Activated CD8-positive, alpha-beta T cell treated with anti-CD3 and anti-CD28 coated beads, Interleukin-2, amount 10 ng/mL, durations not matched to agents 7 days and 5 days (primary cell): Measurements from ENCODE around the gene ATP1A3. TPM values are rescaled to one million over a fixed set of nuclear protein-coding genes. Genes with fewer than 3 reads are reported as not detected.

Experiments used
- ATAC-seq: fragments of 150-1000 bp; cut with Tn5 transposase; one replicate; pipeline ENCODE4 v1.10.0; 2021; ENCODE audit warnings: moderate library complexity
- CTCF ChIA-PET: fragments of 350-600 bp; sonication (Branson Sonifier 250); formaldehyde crosslinking; loops from one replicate; lab custom pipeline; 2021; ENCODE audit warnings: antibody characterized with exemption; lab: Charles Lee
- POLR2A ChIA-PET: fragments of 350-600 bp; sonication (Branson Sonifier 250); formaldehyde crosslinking; loops from one replicate; lab custom pipeline; 2021; ENCODE audit warnings: antibody characterized with exemption; lab: Charles Lee
- DNase-seq: peaks from one replicate; pipeline ENCODE4 v3.0.0-alpha.2; 2020
- H3K27ac Mint-ChIP-seq: one replicate; pipeline ENCODE4 v1.8.0; 2021; ENCODE audit warnings: mild to moderate bottlenecking, mixed read lengths
- H3K27me3 Mint-ChIP-seq: one replicate; pipeline ENCODE4 v1.8.0; 2021; ENCODE audit warnings: low read depth, mixed read lengths
- H3K36me3 Mint-ChIP-seq: one replicate; pipeline ENCODE4 v1.8.0; 2021; ENCODE audit warnings: low read depth, mixed read lengths
- H3K4me1 Mint-ChIP-seq: one replicate; pipeline ENCODE4 v1.8.0; 2021; ENCODE audit warnings: low read depth, mixed read lengths
- H3K4me3 Mint-ChIP-seq: one replicate; pipeline ENCODE4 v1.8.0; 2021; ENCODE audit warnings: mild to moderate bottlenecking, mixed read lengths
- H3K9me3 Mint-ChIP-seq: one replicate; pipeline ENCODE4 v1.8.0; 2022; ENCODE audit warnings: mixed read lengths; ENCODE audit not compliant: insufficient read depth
- total RNA-seq, 2 experiments: library from RNA; stranded (reverse); gene quantifications; one replicate each; pipeline ENCODE4 v1.2.3, GENCODE V29; 2021

Gene ATP1A3
- total RNA-seq, 2 experiments from 2014 or later = 2.3 to 3.3 TPM

DNA sequence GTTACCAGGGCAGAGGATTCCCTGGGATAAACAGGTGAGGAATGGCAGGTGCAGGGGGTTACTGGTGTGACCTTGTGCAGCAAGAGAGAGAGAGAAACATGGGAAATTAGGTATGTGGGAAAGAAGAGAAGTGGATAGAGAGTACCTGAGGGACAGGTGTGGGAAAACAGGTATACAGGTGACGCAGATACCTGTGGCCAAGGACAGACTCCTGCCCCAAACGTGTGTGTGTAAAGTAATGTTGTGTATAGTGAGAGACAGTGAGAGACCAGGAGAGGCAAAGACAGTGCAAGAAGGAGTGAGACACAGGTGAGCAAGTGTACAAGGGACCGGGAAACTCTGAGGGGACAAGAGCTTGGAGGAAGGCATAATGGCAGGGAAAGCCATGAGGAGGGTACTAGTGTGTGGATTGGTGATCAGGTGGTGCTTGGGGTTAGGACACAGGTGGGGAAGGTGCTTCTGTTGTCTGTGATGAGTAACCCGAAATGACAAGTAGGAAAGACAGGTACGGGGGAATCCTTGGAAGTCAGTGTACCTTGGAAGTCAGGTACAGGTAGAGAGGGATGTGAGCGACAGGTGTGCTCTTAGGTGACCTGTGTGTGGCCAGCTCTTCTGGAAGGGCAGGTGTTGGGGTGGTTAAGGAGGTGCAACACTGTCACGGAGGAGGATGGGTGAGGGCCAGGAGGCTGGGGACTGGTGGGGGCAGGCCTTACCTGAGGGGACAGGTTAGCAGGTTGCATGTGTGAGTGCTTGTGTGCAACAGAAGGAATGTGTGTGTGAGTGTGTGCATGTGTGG is 68.6 kb downstream of the ATP1A3 start:
- Mint-ChIP-seq H3K9me3 (no peaks in the 10 kb centered on the region), H3K4me1 (peaks cover 20% of the 10 kb centered on the region), H3K27me3 (peaks cover 23% of the 10 kb centered on the region), H3K36me3 (no peaks in the 10 kb centered on the region), H3K4me3 (no peak overlapping the region), H3K27ac (no peak overlapping the region)
- DNase-seq (no peak), ATAC-seq (no peak)
- ChIA-PET POLR2A (interaction anchor here (0.9 kb wide), 1 partner anchor 37 kb away, joined by 4 read pairs; no protein-coding TSS in a partner anchor), CTCF (no interaction called here)

DNA sequence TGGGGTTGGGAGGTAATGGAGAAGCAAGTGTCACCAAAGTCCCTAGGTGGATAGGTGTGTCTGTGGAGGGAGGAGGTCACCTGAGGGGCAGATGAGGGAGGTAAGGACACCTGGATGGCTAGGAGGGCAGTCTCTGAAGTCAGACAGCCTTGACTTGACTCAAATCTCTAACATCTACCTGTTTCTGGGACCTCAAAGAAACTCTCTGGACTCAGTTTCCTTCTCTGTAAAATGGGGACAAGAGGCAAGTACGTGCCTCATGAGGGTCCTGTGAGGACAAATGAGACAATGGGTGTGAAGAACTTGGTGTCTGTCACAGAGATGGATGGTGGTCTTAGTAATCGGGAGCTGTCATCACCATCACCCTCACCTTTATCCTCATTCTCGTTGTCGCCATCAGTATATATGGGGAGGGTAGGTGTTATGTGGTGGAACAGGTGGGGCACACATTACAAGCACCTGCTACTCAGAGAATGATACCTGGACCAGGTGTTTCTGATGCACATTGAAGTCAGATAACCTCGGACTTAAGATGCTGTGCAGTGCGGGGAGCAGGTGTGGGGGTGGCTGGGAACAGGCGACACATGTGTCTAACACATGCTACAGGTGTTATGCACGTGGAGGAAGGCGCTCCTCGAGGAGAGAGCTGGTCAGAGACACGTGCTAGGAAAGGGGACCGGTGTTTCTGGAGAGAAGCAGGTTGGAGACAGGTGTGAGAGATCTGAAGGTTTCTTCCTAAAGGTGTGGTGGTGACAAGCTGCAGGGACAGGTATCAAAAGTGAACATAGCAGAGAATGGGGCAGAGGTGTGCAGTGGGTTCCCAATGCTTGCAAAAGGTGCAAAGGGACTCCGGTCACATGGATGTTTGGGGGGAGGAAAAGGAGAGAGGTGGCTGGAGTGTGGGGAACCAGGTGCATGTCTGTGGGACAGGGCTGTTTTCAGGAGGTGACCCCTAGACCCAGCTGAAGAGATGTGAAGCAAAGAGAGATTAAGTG is 69.6 kb downstream of the ATP1A3 start:
- H3K4me3 Mint-ChIP-seq = no peak overlapping the region
- peaks cover 18% of the 10 kb centered on the region for H3K27me3 Mint-ChIP-seq
- DNase-seq (no peak), ATAC-seq (no peak)
- ChIA-PET CTCF (no interaction called here), POLR2A (interaction anchor here (0.9 kb wide), 1 partner anchor 36 kb away, joined by 4 read pairs; no protein-coding TSS in a partner anchor)
- no peaks in the 10 kb centered on the region for H3K36me3 Mint-ChIP-seq
- H3K9me3 Mint-ChIP-seq = no peaks in the 10 kb centered on the region
- H3K4me1 Mint-ChIP-seq = peaks cover 15% of the 10 kb centered on the region
- H3K27ac Mint-ChIP-seq = no peak overlapping the region

DNA sequence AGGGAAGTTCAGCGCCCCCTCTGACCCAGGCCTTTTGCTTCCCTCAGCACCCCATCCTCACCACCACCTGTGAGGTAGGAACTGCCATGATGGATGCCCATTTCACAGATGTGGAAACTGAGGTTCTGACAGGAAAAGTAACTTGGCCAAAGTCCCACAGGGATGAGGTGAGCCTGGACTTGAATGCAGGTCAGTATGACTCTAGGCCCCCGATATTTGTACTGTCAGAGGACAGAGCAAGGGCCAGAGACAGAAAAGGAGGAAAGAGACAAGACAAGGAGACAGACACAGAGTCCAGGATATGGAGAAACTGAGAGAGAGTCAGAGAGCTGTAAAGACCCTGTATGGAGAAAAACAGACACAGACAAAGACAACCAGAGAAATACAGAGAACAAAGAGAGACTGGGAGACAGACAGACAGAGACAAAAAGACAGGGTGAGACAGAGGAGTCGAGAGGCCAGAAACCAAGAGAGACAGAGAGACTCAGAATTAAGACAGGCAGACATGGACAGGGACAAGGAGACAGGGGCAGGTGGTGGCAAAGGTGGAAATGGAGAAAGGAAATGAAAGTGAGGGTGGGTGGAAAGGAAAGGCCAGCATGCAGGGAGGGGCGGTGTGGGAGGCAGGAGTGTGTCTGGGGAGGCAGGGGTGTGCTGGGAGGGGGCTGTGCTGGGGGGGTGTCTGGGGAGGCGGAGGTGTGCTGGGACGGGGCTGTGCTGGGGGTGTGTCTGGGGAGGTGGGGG is 70.8 kb downstream of the ATP1A3 start:
- Mint-ChIP-seq H3K4me1 (peaks cover 8% of the 10 kb centered on the region), H3K4me3 (no peak overlapping the region), H3K27me3 (peaks cover 12% of the 10 kb centered on the region), H3K27ac (no peak overlapping the region), H3K36me3 (no peaks in the 10 kb centered on the region), H3K9me3 (no peaks in the 10 kb centered on the region)
- CTCF ChIA-PET = no interaction called here
- DNase-seq (no peak), ATAC-seq (no peak)
- POLR2A ChIA-PET = no interaction called here

DNA sequence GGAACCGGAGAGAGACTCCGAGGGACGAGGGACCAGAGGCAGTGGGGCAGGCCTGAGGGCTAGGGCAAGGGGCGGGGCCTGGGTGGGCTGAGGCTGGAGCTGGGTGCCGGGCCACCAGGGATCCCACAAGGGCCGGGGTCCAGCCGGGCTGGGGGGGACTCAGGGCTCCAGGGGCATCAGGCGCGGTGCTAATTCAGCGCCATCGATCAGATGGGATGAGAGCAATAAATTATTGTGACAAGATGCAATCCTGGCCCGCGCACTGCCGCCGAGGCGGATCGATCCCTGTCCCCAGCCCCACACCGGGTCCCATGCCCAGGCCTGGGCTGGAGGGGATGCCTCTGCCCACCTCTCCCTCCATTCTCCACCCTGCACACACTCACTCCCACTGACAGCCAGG is 71.4 kb downstream of the ATP1A3 start:
- DNase-seq (no peak), ATAC-seq (no peak)
- POLR2A ChIA-PET = interaction anchor here (0.7 kb wide), 1 partner anchor 14 kb away, joined by 3 read pairs; no protein-coding TSS in a partner anchor
- Mint-ChIP-seq H3K4me3 (no peak overlapping the region), H3K4me1 (peaks cover 8% of the 10 kb centered on the region), H3K36me3 (no peaks in the 10 kb centered on the region), H3K27ac (no peak overlapping the region), H3K9me3 (no peaks in the 10 kb centered on the region), H3K27me3 (peaks cover 12% of the 10 kb centered on the region)
- CTCF ChIA-PET = no interaction called here

DNA sequence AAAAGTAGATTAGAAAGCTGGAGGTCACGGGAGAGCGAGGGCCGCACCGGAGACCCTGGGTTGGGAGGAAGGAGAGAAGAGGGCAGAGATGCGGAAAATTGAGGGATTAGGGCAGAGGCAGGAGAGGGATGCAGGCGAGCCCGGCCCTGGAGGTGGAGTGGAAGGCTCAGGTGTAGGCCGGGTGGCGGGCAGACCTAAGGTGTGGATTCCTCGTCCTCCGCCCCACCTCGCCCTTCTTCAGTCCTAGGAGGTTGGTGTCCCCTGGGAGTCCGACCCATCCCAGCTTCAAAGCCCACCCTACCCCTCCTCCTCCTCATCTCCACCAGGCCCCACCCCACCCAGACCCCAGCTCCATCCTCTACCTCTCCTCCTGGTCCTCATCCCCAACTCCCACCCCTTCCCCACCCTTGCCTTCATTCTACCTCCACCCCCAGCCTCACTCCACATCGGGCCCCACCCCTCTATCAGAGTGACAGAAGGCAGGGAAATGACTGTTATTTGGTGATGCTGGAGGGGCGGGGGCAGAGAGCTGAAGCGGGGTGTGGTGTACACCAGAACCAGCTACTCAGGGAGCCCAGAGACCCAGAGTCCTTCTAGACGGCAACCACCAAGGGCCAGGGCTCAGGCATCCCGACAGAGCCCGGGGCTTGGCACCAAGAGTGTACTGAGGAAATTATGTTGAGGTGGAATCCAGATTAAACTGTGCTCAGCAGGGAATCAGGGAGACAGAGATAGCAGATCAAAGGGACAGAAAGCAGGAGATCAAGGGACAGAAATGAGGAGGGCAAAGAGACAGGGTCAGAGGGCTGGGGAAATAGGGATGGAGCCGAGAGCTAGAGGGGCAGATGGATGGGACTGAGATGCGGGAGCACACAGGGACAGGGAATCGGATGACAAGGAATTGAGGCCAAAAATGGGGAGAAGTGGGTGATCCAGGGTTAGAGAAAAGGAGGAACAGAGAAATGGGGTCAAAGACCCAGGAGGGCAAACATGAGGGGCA is 72.2 kb downstream of the ATP1A3 start:
- DNase-seq (no peak), ATAC-seq (no peak)
- Mint-ChIP-seq H3K9me3 (no peaks in the 10 kb centered on the region), H3K27ac (no peak overlapping the region), H3K36me3 (no peaks in the 10 kb centered on the region), H3K4me1 (peaks cover 8% of the 10 kb centered on the region), H3K27me3 (peaks cover 12% of the 10 kb centered on the region), H3K4me3 (no peak overlapping the region)
- ChIA-PET CTCF (no interaction called here), POLR2A (interaction anchor here (0.7 kb wide), 1 partner anchor 15 kb away, joined by 3 read pairs; no protein-coding TSS in a partner anchor)

DNA sequence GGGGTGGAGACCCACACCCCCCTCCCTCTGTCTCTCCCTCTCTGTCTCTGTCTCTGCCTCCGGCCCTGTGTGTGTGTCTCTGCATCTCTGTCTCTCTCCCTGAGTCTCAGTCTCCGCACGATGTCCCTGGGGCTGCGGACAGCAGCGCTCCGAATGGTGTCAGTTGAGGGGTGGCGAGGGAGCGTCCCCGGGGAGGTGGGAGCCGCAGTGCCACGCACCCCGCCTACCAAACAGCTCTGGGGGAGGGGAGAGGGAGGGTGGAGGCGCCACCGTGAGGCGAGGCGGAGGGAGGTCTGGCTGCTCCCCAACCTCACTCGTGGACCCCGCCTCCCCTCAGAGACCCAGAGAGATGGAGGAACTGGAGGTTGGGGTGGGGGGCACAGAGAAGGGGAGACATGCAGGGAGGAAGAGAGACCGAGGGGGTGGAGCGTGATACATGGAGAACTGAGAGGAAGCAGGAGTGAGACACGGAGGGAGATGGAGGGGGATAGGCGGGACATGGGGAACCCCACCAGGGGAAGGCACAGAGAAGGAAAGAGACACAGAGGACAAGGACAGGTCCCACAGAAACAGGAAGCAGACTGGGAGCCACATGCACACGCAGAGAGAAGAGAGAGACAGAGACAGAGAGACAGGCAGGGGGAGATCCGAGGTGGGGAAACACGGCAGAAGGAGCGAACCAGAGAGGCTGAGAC is 73.0 kb downstream of the ATP1A3 start:
- no peak for ATAC-seq

DNA sequence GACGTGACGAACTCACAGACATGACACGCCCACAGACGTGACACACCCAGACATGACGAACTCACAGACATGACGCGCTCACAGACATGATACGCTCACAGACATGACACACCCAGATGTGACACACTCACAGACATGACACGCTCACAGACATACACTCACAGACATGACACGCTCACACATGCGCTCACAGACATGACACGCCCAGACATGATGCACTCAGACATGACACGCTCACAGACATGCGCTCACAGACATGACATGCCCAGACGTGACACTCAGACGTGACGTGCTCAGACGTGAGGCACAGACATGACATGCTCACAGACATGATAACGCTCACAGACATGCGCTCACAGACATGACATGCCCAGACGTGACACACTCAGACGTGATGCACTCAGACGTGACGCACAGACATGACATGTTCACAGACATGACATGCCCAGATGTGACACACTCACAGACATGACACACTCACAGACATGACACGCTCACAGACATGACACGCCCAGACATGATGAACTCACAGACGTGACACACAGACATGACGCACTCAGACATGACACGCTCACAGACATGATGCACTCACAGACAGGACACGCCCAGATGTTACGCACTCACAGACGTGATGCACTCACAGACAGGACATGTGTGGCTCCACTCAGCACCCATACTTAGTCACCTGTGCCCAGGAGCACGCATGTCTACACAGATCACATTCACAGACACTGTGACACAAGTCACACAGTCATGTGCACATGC is 73.9 kb downstream of the ATP1A3 start:
- Mint-ChIP-seq H3K36me3 (no peaks in the 10 kb centered on the region), H3K27me3 (peaks cover 12% of the 10 kb centered on the region), H3K27ac (no peak overlapping the region), H3K4me3 (no peak overlapping the region), H3K4me1 (peaks cover 8% of the 10 kb centered on the region), H3K9me3 (no peaks in the 10 kb centered on the region)
- CTCF ChIA-PET = interaction anchor here (1.2 kb wide), 2 partner anchors 8 to 24 kb away, joined by 3 to 5 read pairs; partner anchors contain the start of gene ERFL
- ATAC-seq (no peak), DNase-seq (no peak)
- POLR2A ChIA-PET = no interaction called here

More for the DNA sequence above, 73.0 kb downstream of the ATP1A3 start:
- Mint-ChIP-seq H3K27me3 (peaks cover 12% of the 10 kb centered on the region), H3K4me1 (peaks cover 8% of the 10 kb centered on the region), H3K9me3 (no peaks in the 10 kb centered on the region), H3K27ac (no peak overlapping the region), H3K36me3 (no peaks in the 10 kb centered on the region), H3K4me3 (no peak overlapping the region)
- no peak for DNase-seq
- POLR2A ChIA-PET = no interaction called here
- CTCF ChIA-PET = no interaction called here

DNA sequence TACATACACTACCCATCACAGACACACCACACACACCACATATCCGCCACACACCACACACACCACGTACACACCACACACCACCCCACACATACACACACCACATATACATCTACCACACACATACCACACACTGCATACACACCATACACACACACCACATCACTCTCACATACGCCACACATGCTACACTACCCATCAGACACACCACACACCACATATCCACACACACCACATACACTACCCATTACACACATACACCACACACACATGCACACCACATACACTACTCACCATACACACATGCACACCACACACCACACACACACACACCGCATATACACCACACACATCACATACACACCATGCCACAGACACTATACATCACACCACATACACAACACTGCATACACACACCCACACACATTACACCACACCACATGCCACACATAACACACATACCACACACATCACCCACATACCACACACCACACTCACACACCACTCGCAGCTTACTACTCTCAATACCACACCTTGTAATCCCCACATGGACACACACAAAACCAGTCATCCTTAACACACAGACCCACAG is 75.3 kb downstream of the ATP1A3 start:
- H3K9me3 Mint-ChIP-seq = no peaks in the 10 kb centered on the region
- ChIA-PET CTCF (interaction anchor here (1.2 kb wide), 2 partner anchors 10 to 22 kb away, joined by 3 to 5 read pairs; partner anchors contain the start of gene ERFL), POLR2A (interaction anchor here (0.6 to 0.9 kb wide), 3 partner anchors 11 to 41 kb away, joined by 3 read pairs; no protein-coding TSS in a partner anchor)
- H3K27me3 Mint-ChIP-seq = peaks cover 19% of the 10 kb centered on the region
- H3K4me1 Mint-ChIP-seq = peaks cover 8% of the 10 kb centered on the region
- H3K27ac Mint-ChIP-seq = no peak overlapping the region
- H3K36me3 Mint-ChIP-seq = no peaks in the 10 kb centered on the region
- H3K4me3 Mint-ChIP-seq = no peak overlapping the region
- DNase-seq = no peak
- no peak for ATAC-seq

DNA sequence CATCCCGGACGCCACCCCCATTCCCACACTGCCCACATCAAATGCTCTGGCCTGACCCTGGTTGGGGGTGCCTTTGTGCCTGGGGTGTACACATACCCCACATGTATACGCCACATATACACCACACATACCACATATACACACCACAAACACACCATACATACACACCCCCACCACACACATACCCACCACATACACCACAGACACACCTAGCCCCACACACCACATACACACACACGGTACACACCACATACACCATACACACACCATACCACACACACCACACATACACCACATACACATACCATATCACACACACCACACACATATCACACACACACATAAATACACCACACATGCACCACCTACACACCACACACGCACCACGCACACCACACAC is 75.9 kb downstream of the ATP1A3 start:
- ATAC-seq (no peak), DNase-seq (no peak)
- CTCF ChIA-PET = no interaction called here
- Mint-ChIP-seq H3K9me3 (no peaks in the 10 kb centered on the region), H3K4me1 (peaks cover 5% of the 10 kb centered on the region), H3K36me3 (no peaks in the 10 kb centered on the region), H3K27me3 (peaks cover 21% of the 10 kb centered on the region), H3K4me3 (no peak overlapping the region), H3K27ac (no peak overlapping the region)
- POLR2A ChIA-PET = interaction anchor here (1.6 kb wide), 1 partner anchor 27 kb away, joined by 3 read pairs; no protein-coding TSS in a partner anchor
